GM19395 (cell line): ENCODE data around the gene POLR2H.
A peak's percentile ranks its signal among the peaks of the same experiment; 100 is the strongest.

ENCODE experiments used
- ATAC-seq: cut with Tn5 transposase; IDR thresholded peaks from one replicate; pipeline ENCODE4 v1.9.1; 2021; ENCODE audit warnings: mild to moderate bottlenecking, moderate library complexity; ENCODE audit not compliant: unreplicated experiment

POLR2H gene

DNA sequence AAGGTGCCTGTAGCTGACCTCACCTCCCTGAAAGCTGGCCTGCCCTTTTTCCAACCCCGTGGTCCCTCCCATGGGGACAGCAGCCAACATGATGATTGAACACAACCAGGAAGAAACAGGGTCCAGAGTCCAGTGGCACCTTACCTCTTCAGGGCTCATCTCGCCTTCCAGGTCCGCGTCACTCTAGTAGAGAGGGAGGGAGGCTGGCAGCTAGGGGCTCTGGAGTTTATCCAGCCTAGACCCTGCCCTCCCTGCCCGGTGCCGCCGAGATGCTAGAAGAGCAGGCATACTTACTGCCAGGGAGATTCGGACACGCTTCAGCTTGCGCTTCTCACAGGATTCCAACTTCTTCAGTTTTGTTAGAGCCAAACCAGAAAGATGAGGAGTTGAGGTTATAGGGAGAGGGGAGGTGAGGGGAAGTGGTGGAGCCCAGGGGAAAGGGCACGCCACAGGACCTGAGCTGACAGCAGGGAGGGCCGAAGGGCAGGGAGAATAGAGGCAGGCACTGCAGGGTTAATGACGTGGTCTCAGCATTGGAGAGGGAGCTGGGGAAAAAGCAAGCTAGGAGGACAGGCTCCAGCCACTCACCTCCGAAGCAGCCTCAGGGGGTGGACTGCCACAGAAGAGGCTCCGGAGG is 9.2 kb upstream of the POLR2H start:
- no peak for ATAC-seq

DNA sequence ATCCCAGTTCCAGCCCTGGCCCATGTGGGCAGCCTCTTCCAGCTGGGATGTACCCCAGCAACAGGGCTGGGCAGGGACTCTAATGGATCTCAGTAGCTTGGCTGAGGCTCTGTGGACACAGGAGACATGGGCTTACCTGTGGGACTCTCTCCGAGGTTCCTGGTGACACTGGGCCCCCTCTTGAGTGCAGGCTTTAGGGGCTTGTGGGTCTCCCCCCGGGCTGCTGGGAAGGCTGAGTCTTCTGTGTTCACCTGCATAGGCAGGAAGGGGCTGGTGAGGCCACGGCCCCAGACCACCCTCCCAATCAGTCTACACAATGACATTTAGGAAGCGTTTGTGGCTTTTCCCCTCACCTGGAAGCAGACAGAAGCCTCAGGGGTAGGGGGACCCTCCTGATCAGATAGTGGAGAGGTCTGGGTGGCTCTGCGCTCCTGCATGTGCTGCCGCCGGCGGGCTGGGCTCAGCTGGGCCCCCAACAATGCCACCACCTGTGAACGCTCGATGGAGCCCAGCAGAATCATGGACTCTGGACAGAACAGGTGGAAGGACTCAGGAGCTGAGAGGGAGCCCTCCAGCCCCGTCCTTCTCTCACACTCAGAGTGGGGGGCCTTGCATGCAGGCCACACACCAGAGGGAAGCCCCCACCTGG is 8.5 kb upstream of the POLR2H start:
- ATAC-seq, result no peak

DNA sequence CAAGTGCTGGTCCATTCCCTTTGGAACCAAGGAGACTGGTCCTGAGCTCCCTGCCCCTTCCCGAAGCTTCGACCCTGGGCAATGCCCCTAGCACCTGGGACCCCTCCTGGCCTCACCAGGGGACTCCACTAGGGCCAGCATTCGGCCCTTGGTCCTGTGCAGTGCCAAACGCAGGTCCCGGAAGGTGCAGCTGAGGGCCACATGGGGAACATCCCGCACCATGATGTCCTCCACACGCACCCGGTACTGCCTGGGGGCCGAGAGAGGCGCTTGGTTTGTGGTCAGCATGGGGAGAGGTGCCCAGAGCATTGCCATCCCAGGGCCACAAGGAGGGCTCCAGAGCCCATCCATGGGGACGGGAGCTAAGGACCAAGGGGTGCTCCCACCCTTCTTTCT is 8.0 kb upstream of the POLR2H start:
- ATAC-seq, result no peak

- no peak for ATAC-seq
These were observed 7.3 kb upstream of the POLR2H start for GRCh38 chr3:184354121-184354728.

GRCh38 chr3:184354754-184355153 is 6.8 kb upstream of the POLR2H start:
- ATAC-seq, result no peak

DNA sequence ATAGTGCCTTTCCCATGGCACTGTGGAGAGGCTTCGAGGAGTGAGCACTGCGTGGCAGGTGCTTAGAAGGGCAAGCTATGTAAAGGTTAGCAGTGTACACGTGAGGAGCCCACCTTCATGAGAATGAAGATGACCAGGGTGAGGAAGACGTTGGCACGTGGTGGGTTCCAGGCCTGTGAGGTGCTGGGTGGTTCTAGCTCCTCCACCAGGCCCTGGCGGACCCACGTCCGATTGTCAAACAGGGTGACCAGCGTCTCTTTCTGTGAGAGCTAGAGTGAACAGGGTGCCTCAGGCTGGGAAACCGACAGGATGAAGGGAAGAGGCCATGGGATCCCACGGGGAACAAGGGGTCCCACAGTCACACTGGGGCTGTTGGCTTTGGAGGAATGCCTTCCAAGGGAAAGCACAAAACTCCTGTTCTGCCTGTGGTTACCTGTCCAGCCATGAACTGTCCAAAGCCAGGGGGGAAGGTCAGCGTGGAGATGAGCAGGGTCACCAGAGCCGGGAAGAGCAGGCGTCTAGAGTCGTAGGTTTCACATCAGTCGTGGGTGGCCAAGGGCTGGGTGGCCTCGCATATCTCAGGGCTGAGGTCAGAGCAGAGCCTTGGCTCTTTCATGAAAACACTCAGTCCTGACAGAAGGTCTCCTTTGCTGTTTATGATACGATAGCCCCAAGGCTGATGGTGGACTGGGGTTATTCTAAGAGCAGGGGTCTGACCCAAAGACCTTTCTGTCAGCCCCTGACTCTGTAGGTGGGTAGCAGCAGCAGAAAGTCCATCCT is 6.1 kb upstream of the POLR2H start:
- no peak for ATAC-seq

- no peak for ATAC-seq
These were observed 4.0 kb upstream of the POLR2H start for GRCh38 chr3:184357248-184358123.

GRCh38 chr3:184358124-184358767 is 3.3 kb upstream of the POLR2H start:
- ATAC-seq, result no peak

GRCh38 chr3:184358921-184359350 is 2.6 kb upstream of the POLR2H start:
- no peak for ATAC-seq

DNA sequence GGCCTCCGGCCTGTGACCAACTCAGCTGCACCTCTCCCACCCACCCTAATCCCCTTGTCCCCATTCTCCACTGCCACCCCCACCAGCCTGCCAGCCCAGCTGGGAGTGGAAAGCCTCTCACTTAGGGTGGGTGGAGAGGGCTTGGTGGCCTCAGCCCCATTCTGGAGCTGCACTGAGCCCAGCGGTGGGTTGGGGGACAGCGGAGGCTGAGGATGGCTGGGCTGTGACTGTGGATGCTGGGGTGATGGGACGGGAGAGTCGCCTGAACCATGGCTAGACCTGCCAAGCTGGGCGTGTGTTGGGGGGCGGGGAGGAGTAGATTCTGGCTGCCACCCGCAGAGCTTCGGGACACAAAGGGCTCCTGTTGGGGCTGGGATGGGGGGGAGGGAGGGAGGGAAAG is 1.9 kb upstream of the POLR2H start:
- no peak for ATAC-seq

GRCh38 chr3:184360070-184360928 is 1.2 kb upstream of the POLR2H start:
- no peak for ATAC-seq

GRCh38 chr3:184360929-184361531 is 480 bp upstream of the POLR2H start:
- ATAC-seq, result peak; percentile 9

- ATAC-seq, result peak; percentile 8
These were observed 590 bp downstream of the POLR2H start for GRCh38 chr3:184361932-184362667.

GRCh38 chr3:184362668-184363546 is 1.4 kb downstream of the POLR2H start:
- peak; percentile 88 for ATAC-seq

DNA sequence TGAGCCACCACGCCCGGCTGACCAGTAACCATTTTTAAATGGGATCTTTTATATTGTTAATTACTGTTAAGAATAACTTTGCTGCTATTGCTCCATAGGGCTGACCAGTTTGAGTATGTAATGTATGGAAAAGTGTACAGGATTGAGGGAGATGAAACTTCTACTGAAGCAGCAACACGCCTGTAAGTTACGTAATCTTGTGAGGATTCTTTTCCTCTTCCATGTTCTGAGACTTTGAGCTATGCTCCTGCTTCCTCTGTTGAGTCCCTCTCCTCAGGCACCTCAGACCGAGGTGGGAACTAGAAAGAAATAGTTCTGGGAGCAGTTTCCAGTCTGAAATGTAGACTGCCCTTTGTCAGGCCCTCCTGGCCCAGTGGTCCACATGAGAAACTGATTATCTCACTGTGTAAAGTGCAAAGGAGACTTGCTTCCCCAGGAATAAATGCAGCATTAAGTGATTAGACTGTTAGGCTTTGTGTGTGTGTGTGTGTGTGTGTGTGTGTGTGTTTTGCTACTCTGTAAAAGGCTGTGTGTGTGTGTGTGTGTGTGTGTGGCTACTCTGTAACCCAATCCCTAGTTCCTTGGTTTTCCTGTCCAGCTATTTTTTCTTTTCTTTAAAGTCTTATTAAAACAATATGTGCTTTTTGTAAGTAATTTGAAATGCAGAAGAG is 5.2 kb downstream of the POLR2H start:
- ATAC-seq, result no peak

DNA sequence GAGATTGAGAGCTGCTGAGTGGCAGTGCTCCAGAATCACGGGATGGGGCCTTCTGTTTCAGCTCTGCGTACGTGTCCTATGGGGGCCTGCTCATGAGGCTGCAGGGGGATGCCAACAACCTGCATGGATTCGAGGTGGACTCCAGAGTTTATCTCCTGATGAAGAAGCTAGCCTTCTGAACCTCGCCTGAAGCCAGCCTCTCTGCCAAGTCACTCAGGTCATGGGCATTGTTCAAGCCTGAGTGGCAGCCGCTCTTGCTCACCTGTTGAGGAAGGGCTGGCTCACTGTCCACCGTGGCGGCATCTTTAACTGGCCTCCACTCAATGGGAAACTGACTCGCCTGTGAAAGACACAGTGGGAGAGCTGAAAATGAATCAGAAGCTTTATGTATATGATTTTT is 6.6 kb downstream of the POLR2H start:
- no peak for ATAC-seq
